Neural crest cell (in vitro differentiated cells): ENCODE data around the gene SDS. TPM values are rescaled to one million over a fixed set of nuclear protein-coding genes. Genes with fewer than 3 reads are reported as not detected.

Experiments used
- DNase-seq: peaks from one replicate; pipeline ENCODE4 v3.0.0; 2021; ENCODE audit warnings: low read depth, mixed read lengths, low spot score
- H3K27ac Mint-ChIP-seq: one replicate; pipeline ENCODE4 v1.8.0; 2021; ENCODE audit warnings: mild to moderate bottlenecking, mixed read lengths; ENCODE audit not compliant: unreplicated experiment
- H3K27me3 Mint-ChIP-seq: 2 replicates; pipeline ENCODE4 v1.8.0; 2021; ENCODE audit warnings: low read depth, mild to moderate bottlenecking, mixed read lengths
- H3K36me3 Mint-ChIP-seq: 2 replicates; pipeline ENCODE4 v1.8.0; 2021; ENCODE audit warnings: low read depth, mild to moderate bottlenecking, mixed read lengths
- H3K4me1 Mint-ChIP-seq: 2 replicates; pipeline ENCODE4 v1.8.0; 2021; ENCODE audit warnings: mixed read lengths
- H3K4me3 Mint-ChIP-seq: one replicate; pipeline ENCODE4 v1.8.0; 2021; ENCODE audit warnings: mild to moderate bottlenecking, mixed read lengths
- H3K9me3 Mint-ChIP-seq: 2 replicates; pipeline ENCODE4 v1.8.0; 2021; ENCODE audit warnings: mixed read lengths
- CTCF ChIP-seq: fragments of 200-600 bp; sonication (generic); conservative IDR thresholded peaks from 2 replicates; pipeline ENCODE4 v1.5.0; 2021; ENCODE audit warnings: antibody characterized with exemption, mild to moderate bottlenecking
- total RNA-seq: library from RNA; stranded (reverse); gene quantifications from 2 replicates; pipeline ENCODE4 v1.2.1, GENCODE V29; 2021

SDS gene
- total RNA-seq, 1 donor from 2014 or later = not detected

- peaks cover 17% of the 10 kb centered on the region for H3K27me3 Mint-ChIP-seq
- no peak for DNase-seq
- H3K27ac Mint-ChIP-seq = no peak overlapping the region
- H3K9me3 Mint-ChIP-seq = no peaks in the 10 kb centered on the region
- H3K4me3 Mint-ChIP-seq = no peak overlapping the region
- no peaks in the 10 kb centered on the region for H3K36me3 Mint-ChIP-seq
- H3K4me1 Mint-ChIP-seq = no peaks in the 10 kb centered on the region
- TF ChIP-seq CTCF = no peak
These were observed 32.9 kb upstream of the SDS start for GRCh38 chr12:113436586-113436985.

GRCh38 chr12:113435367-113435766 lies 31.7 kb upstream of the SDS start:
- Mint-ChIP-seq H3K9me3 (no peaks in the 10 kb centered on the region), H3K4me3 (no peak overlapping the region), H3K27ac (no peak overlapping the region), H3K36me3 (no peaks in the 10 kb centered on the region), H3K4me1 (no peaks in the 10 kb centered on the region), H3K27me3 (peaks cover 15% of the 10 kb centered on the region)
- DNase-seq = no peak
- TF ChIP-seq CTCF = no peak

- Mint-ChIP-seq H3K27ac (no peak overlapping the region), H3K36me3 (no peaks in the 10 kb centered on the region), H3K9me3 (no peaks in the 10 kb centered on the region), H3K4me3 (no peak overlapping the region), H3K27me3 (peaks cover 17% of the 10 kb centered on the region), H3K4me1 (no peaks in the 10 kb centered on the region)
- DNase-seq = no peak
- no peak for TF ChIP-seq CTCF
These were observed 29.3 kb upstream of the SDS start for GRCh38 chr12:113432986-113433385.

- no peaks in the 10 kb centered on the region for H3K36me3 Mint-ChIP-seq
These were observed 24.8 kb upstream of the SDS start for GRCh38 chr12:113428482-113428881.

GRCh38 chr12:113427882-113428281 lies 24.2 kb upstream of the SDS start:
- H3K27me3 Mint-ChIP-seq = peaks cover 30% of the 10 kb centered on the region
- H3K4me1 Mint-ChIP-seq = peaks cover 4% of the 10 kb centered on the region
- H3K4me3 Mint-ChIP-seq = no peak overlapping the region
- TF ChIP-seq CTCF = no peak
- no peak overlapping the region for H3K27ac Mint-ChIP-seq
- H3K9me3 Mint-ChIP-seq = no peaks in the 10 kb centered on the region
- H3K36me3 Mint-ChIP-seq = no peaks in the 10 kb centered on the region
- no peak for DNase-seq

More at GRCh38 chr12:113428482-113428881, 24.8 kb upstream of the SDS start:
- TF ChIP-seq CTCF = no peak
- H3K4me1 Mint-ChIP-seq = peaks cover 4% of the 10 kb centered on the region
- no peak overlapping the region for H3K27ac Mint-ChIP-seq
- no peak for DNase-seq
- H3K4me3 Mint-ChIP-seq = no peak overlapping the region
- H3K27me3 Mint-ChIP-seq = peaks cover 32% of the 10 kb centered on the region
- no peaks in the 10 kb centered on the region for H3K9me3 Mint-ChIP-seq
